Measurements from ENCODE around the gene GAA.

The GAA gene

GRCh38 chr17:80070375-80071115 is 30.8 kb upstream of the GAA start:
- in situ Hi-C loops (cut with MboI; ENCODE audit: low sequenced_read_pairs, unreplicated experiment) = no loop called here
- TF ChIP-seq CTCF (IDR thresholded peaks at IDR 0.05; ENCODE audit: borderline replicate concordance, control extremely low read depth, extremely low read depth, insufficient read depth, missing control alignments) = no peak
- DNase-seq (ENCODE audit: low spot score) = no peak

- no peak for TF ChIP-seq CTCF (IDR thresholded peaks at IDR 0.05; ENCODE audit: borderline replicate concordance, control extremely low read depth, extremely low read depth, insufficient read depth, missing control alignments)
- in situ Hi-C loops (cut with MboI; ENCODE audit: low sequenced_read_pairs, unreplicated experiment) = no loop called here
- no peak for DNase-seq (ENCODE audit: low spot score)
Observed at GRCh38 chr17:80071116-80071841, 30.1 kb upstream of the GAA start.

DNA sequence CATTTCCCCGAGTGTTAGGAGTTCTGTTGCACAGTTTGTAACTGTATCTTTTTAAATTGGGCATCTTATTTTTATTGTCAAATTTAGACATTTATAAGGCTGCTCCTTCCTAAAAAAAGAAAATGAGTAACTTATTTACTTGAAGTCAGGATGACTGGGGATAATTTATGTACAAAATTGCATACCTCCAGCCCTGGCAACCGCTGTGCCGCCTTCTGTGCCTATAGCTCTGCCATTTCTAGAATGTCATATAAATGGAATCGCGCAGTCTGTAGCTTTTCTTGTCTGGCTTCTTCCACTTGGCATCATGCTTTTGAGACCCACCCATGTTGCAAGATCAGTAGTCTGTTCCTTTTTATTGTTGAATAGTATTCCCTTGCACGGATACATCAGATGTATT is 29.0 kb upstream of the GAA start:
- no peak for TF ChIP-seq CTCF (IDR thresholded peaks at IDR 0.05; ENCODE audit: borderline replicate concordance, control extremely low read depth, extremely low read depth, insufficient read depth, missing control alignments)
- DNase-seq (ENCODE audit: low spot score) = no peak

GRCh38 chr17:80080081-80080480 is 21.3 kb upstream of the GAA start:
- DNase-seq (ENCODE audit: low spot score) = no peak
- in situ Hi-C loops (cut with MboI; ENCODE audit: low sequenced_read_pairs, unreplicated experiment) = no loop called here
- TF ChIP-seq CTCF (IDR thresholded peaks at IDR 0.05; ENCODE audit: borderline replicate concordance, control extremely low read depth, extremely low read depth, insufficient read depth, missing control alignments) = no peak

More for the DNA sequence above, 29.0 kb upstream of the GAA start:
- in situ Hi-C loops (cut with MboI; ENCODE audit: low sequenced_read_pairs, unreplicated experiment) = no loop called here

GRCh38 chr17:80081596-80081995 is 19.8 kb upstream of the GAA start:
- DNase-seq (ENCODE audit: low spot score) = no peak
- no peak for TF ChIP-seq CTCF (IDR thresholded peaks at IDR 0.05; ENCODE audit: borderline replicate concordance, control extremely low read depth, extremely low read depth, insufficient read depth, missing control alignments)
- in situ Hi-C loops (cut with MboI; ENCODE audit: low sequenced_read_pairs, unreplicated experiment) = no loop called here

- DNase-seq (ENCODE audit: low spot score) = peak; percentile 88
- peak; percentile 58 for TF ChIP-seq CTCF (IDR thresholded peaks at IDR 0.05; ENCODE audit: borderline replicate concordance, control extremely low read depth, extremely low read depth, insufficient read depth, missing control alignments)
- in situ Hi-C loops (cut with MboI; ENCODE audit: low sequenced_read_pairs, unreplicated experiment) = no loop called here
Observed at GRCh38 chr17:80082403-80083135, 18.8 kb upstream of the GAA start.
